Thymus (tissue), 11 donors: Measurements from ENCODE around the gene MAPRE3. TPM values are rescaled to one million over a fixed set of nuclear protein-coding genes. Genes with fewer than 3 reads are reported as not detected.

Experiments
- DNase-seq, 9 donors: peaks; one replicate each; pipeline ENCODE4 v3.0.0-alpha.2; 2013; ENCODE audit warnings: low spot score in 9 of 9, low read depth in 6 of 9, missing footprints in 1 of 9
- H3K27ac ChIP-seq, 2 donors: one replicate each; pipeline ENCODE4 v1.5.1; 2013; ENCODE audit warnings: control low read depth in 1 of 2, low read depth in 1 of 2, low read length in 1 of 2, mild to moderate bottlenecking in 1 of 2, moderate library complexity in 1 of 2
- H3K27me3 ChIP-seq, 2 donors: one replicate each; pipeline ENCODE4 v1.5.1; 2013; ENCODE audit warnings: low read length in 1 of 2; ENCODE audit not compliant: control insufficient read depth in 2 of 2, insufficient read depth in 1 of 2
- H3K36me3 ChIP-seq, 2 donors: one replicate each; pipeline ENCODE4 v1.5.1; 2013; ENCODE audit warnings: low read length in 1 of 2, mild to moderate bottlenecking in 1 of 2, moderate library complexity in 1 of 2; ENCODE audit not compliant: control insufficient read depth in 2 of 2, insufficient read depth in 2 of 2
- H3K4me1 ChIP-seq, 2 donors: one replicate each; pipeline ENCODE4 v1.5.1; 2013; ENCODE audit warnings: low read length in 2 of 2; ENCODE audit not compliant: control insufficient read depth in 2 of 2, insufficient read depth in 2 of 2
- H3K4me3 ChIP-seq, 2 donors: one replicate each; pipeline ENCODE4 v1.5.1; 2013; ENCODE audit warnings: low read length in 2 of 2, control low read depth in 1 of 2, mild to moderate bottlenecking in 1 of 2
- H3K9me3 ChIP-seq, 2 donors: one replicate each; pipeline ENCODE4 v1.5.1; 2013; ENCODE audit warnings: low read length in 1 of 2, mild to moderate bottlenecking in 1 of 2; ENCODE audit not compliant: control insufficient read depth in 2 of 2, insufficient read depth in 1 of 2
- WGBS: extraction: QIAGEN DNeasy Blood & Tissue Kit; methylation state at CpG from one replicate; pipeline ENCODE4 v1.1.7; 2013; 5-methylcytosine and 5-hydroxymethylcytosine counted together
- polyA plus RNA-seq: library from polyadenylated mRNA; stranded (reverse); fragments of 200-250 nt; gene quantifications from one replicate; pipeline ENCODE4 v1.2.3, GENCODE V29; 2013
- total RNA-seq: library from RNA; stranded (reverse); fragments of 120-200 nt; gene quantifications from one replicate; pipeline ENCODE4 v1.2.4, GENCODE V29; 2013
- donor health status: healthy.

MAPRE3 gene
- total and polyA plus RNA-seq, 2 donors, result 0.99 to 17.0 TPM

DNA sequence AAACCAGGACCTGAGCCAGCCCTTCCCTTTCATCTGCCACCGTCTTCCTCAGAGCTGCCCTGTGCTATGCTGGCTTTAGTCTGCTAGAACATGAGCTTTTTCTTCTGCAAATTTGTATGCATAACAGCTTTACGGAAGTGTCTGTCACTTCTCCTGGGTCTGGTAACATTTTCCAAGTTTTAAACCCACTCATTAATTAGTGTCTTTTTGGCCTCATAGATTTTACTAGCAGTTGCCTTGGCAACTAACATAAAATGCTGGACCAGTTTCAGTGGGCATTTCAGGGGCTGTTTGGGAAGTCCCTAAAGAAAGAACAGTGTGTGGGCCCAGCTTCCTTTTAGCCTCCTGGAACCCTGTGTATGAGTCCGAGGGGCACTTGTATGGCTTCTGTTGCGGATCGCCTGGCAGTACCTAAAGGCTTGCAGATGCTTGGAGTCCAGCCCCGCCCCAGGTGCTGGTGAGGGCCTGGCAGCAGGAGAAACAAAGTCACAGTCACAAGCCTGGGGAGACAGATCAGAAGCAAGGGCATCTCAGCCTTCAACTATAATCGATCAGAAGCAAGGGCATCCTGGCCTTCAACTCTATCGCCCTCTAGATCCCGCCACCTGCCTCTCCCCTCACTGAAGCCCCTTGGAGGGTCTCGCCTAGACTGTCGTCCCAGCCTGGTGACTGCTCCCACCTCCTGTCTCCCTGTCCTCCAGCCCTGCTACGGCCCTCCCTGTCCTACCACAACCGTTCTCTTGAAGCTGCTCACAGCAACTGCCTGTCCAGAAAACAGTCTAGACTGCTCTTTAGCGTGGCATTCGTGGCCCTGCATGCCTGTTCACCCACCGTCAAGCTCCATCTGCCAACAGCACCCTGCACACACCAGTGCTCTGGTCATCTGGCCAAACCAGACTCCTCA lies 36.8 kb upstream of the MAPRE3 start:
- no peak overlapping the region for H3K27ac ChIP-seq
- DNase-seq, result no peak
- 94% methylated on average over 16 of the region's 16 CpGs for WGBS

DNA sequence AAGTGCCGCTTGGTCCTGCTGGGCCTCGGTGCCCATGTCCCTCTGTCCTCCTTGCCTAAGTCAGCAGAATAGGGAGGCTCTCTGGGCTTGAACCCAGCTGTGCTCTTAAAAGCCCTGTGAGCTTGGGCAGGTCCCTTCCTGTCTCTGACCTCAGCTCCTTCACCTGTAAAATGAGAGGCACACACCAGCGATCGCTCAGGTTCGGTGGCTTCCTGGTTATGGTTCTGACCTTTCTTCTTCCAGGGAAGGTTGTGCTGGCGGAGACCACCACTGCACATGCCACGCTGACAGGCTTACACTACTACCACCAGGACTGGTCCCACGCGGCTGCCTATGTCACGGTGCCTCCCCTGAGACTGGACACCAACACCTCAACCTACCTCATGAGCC lies 36.1 kb upstream of the MAPRE3 start:
- Histone ChIP-seq H3K9me3 (no peaks in the 10 kb centered on the region), H3K4me3 (no peak overlapping the region), H3K36me3 (no peaks in the 10 kb centered on the region), H3K4me1 (no peaks in the 10 kb centered on the region), H3K27ac (no peak overlapping the region), H3K27me3 (peaks cover 0 to 13% of the 10 kb centered on the region in 2 donors)
- no peak for DNase-seq
- WGBS, result 90% methylated on average over 10 of the region's 10 CpGs

More for the DNA sequence above, 36.8 kb upstream of the MAPRE3 start:
- Histone ChIP-seq H3K4me3 (no peak overlapping the region), H3K4me1 (no peaks in the 10 kb centered on the region), H3K36me3 (no peaks in the 10 kb centered on the region), H3K27me3 (peaks cover 0 to 11% of the 10 kb centered on the region in 2 donors), H3K9me3 (no peaks in the 10 kb centered on the region)

DNA sequence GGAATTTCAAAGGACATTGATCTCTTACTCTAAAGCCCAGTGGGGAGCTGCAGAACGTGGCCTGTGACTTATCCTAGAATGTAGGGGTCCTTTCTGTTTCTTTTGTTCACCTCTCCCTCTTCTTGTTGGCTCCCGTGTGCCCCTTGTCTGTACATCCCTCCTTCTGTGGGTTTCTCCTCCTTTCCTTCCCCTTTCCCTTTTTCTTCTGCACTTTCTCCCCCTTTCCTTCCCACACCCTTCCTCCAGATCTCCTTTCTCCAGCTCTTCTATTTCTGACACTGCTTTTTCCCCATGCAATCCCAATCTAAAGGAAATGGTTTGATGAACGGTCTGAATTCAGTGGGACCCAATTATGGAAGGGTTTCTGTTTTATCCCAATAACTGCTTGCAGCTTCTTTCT lies 35.5 kb upstream of the MAPRE3 start:
- Histone ChIP-seq H3K4me1 (no peaks in the 10 kb centered on the region), H3K27me3 (peaks cover 0 to 13% of the 10 kb centered on the region in 2 donors), H3K4me3 (no peak overlapping the region), H3K36me3 (no peaks in the 10 kb centered on the region), H3K27ac (no peak overlapping the region), H3K9me3 (no peaks in the 10 kb centered on the region)
- no peak for DNase-seq
- WGBS, result 71% methylated on average over 3 of the region's 3 CpGs

DNA sequence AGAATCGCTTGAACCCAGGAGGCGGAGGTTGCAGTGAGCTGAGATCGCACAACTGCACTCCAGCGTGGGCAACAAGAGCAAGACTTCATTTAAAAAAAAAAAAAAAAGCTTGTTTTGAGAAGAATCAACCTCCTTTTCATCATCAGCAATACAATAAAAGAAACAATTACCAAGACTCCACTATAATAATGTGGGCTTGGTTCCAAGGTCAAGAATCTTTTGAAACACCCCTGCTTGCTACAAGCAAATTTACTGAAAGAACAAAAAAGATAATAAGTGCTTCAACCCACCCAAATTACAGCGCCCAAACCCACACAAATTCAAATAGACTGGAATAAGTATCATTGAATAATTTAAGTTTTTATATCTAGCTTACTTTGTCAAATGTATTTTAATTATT lies 33.6 kb upstream of the MAPRE3 start:
- Histone ChIP-seq H3K4me1 (no peaks in the 10 kb centered on the region), H3K27me3 (peaks cover 0 to 13% of the 10 kb centered on the region in 2 donors), H3K9me3 (no peaks in the 10 kb centered on the region), H3K27ac (no peak overlapping the region), H3K4me3 (no peak overlapping the region), H3K36me3 (no peaks in the 10 kb centered on the region)
- DNase-seq, result no peak
- 87% methylated on average over 5 of the region's 5 CpGs for WGBS

DNA sequence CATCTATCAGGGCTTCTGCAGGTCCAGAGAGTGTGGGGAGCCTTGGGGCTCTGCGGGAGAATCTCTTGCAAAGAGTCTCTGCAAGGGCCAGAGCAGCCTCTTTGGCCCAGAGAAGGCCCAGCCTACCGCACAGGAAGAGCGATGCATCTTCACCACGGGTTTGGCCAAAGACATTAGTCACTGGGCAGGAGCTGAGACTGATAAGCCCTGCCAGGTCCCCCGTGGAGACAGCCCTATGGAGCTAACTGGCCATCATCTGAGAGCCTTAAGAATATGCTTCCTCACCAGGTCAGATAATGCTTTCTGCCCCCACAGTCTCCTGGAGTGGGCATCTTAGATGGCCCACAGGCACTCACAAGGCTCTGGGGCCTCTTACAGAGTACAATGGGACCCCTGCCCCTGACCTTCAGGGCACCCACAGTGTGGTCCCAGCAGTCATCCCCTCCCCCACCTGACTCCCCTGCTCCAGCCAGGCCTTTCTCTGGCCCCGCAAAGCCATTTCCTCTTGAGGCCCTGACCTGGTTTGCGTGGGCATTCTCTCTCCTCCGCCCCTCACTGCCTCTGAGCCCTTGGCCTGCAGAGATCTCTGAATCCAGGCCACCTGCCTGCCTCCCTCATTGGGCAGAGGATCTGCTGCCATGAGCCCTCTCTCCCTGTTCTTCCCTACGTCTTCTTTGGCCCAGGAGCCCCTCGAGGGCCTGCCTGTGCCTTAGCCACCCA lies 31.9 kb upstream of the MAPRE3 start:
- Histone ChIP-seq H3K9me3 (no peaks in the 10 kb centered on the region), H3K27me3 (peaks cover 0 to 25% of the 10 kb centered on the region in 2 donors), H3K36me3 (no peaks in the 10 kb centered on the region), H3K4me1 (no peaks in the 10 kb centered on the region), H3K27ac (no peak overlapping the region), H3K4me3 (no peak overlapping the region)
- no peak for DNase-seq
- 89% methylated on average over 10 of the region's 10 CpGs for WGBS

DNA sequence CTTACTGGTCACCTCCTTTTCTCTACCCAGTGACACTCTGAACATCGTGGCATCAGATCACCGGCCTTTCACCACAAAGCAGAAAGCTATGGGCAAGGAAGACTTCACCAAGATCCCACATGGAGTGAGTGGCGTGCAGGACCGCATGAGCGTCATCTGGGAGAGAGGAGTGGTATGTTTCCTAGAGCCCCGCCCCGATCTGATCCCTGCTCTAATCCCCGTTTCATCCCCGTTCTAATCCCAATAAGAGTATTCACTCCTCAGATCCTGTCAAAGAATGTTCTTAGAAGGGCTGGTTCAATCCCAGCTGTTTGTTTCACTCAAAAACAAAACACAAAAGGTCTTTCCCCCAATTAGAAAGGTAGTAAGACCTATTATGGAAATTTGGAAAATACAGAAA lies 30.4 kb upstream of the MAPRE3 start:
- Histone ChIP-seq H3K9me3 (no peaks in the 10 kb centered on the region), H3K4me3 (no peak overlapping the region), H3K36me3 (no peaks in the 10 kb centered on the region), H3K4me1 (no peaks in the 10 kb centered on the region), H3K27me3 (peaks cover 0 to 24% of the 10 kb centered on the region in 2 donors), H3K27ac (no peak overlapping the region)
- no peak for DNase-seq
- WGBS, result 96% methylated on average over 9 of the region's 9 CpGs

DNA sequence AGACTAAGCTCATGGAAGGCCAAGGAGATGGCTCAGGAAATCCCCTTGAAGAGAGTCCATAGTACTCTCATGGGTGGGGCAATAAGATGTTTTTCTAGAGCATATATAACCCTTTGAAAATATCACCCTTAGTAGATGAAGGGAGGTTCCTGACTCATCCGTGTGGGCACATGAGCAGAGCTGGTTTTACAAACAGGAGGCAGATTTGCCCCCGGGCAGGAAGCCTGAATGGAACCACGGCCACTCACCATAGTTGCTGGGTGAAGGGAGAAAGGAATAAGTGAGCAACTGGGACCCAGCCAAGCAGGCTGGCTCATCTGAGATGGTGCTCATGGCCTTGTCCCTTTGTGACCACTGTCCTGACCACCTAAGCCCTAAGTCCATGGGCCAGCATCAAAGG lies 29.0 kb upstream of the MAPRE3 start:
- H3K36me3 ChIP-seq, result no peaks in the 10 kb centered on the region
- no peak overlapping the region for H3K4me3 ChIP-seq
- H3K9me3 ChIP-seq, result no peaks in the 10 kb centered on the region
- WGBS, result 85% methylated on average over 3 of the region's 3 CpGs
- peaks cover 0 to 28% of the 10 kb centered on the region in 2 donors for H3K27me3 ChIP-seq
- no peak for DNase-seq
- H3K4me1 ChIP-seq, result no peaks in the 10 kb centered on the region
- H3K27ac ChIP-seq, result no peak overlapping the region

DNA sequence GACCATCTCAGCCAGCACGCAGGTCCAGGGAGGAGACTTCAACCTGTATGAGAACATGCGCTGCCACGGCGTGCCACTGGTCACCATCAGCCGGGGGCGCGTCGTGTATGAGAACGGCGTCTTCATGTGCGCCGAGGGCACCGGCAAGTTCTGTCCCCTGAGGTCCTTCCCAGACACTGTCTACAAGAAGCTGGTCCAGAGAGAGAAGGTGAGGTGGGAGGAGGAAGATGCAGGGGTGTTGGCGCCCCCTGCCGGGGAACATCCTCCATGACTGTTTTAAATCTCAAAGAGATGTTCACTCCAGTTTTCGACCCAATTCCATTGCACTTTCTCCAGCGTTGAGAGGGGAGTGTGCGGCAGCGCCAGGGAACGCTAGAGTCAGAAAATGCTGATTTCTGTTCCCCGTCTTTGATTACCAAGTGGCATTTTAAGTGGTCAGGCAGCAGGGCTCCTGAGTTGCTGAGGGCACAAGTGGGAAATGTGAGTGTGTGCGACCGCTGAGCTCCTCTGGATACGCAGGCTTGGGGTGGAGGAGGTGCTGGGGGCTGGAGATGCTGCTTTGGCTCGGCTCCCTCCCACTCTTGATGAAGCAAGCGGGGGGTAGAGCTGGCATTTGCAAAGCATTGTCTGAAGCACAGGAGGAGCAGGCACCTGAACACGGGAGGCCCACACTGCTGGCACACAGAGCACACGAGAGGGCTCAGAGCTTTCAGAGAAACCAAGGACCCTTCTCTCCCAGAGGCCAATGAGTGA lies 27.7 kb upstream of the MAPRE3 start:
- H3K36me3 ChIP-seq, result no peaks in the 10 kb centered on the region
- peak in 8 of 9 donors; percentile 8 to 59 (median 38) for DNase-seq
- H3K9me3 ChIP-seq, result no peaks in the 10 kb centered on the region
- H3K27ac ChIP-seq, result no peak overlapping the region
- 37% methylated on average over 28 of the region's 28 CpGs for WGBS
- H3K27me3 ChIP-seq, result peaks cover 0 to 28% of the 10 kb centered on the region in 2 donors
- no peaks in the 10 kb centered on the region for H3K4me1 ChIP-seq
- no peak overlapping the region for H3K4me3 ChIP-seq
